HL-60 (cell line): ENCODE results near the gene TSHZ2.

Experiments
- DNase-seq, 2 experiments: peaks; one replicate each; pipeline ENCODE4 v3.0.0-alpha.2; 2010 to 2020; ENCODE audit warnings: low read depth in 1 of 2, low spot score in 1 of 2
- H3K27ac ChIP-seq: fragments of 250-450 bp; sonication (Bioruptor Pico); replicated peaks from 2 replicates; pipeline ENCODE4 v1.5.1; 2020; ENCODE audit warnings: mild to moderate bottlenecking, moderate library complexity
- H3K27me3 ChIP-seq: fragments of 250-450 bp; sonication (Bioruptor Pico); 2 replicates; pipeline ENCODE4 v1.5.1; 2021; ENCODE audit warnings: mild to moderate bottlenecking, moderate library complexity; ENCODE audit not compliant: insufficient read depth, poor library complexity, severe bottlenecking
- H3K4me3 ChIP-seq: replicated peaks from 2 replicates; pipeline ENCODE4 v1.5.1; 2011; ENCODE audit warnings: mild to moderate bottlenecking, control low read depth, low read length; ENCODE audit not compliant: insufficient read depth
- GABPA ChIP-seq: IDR thresholded peaks from 2 replicates; pipeline ENCODE4 v1.6.1; 2012; ENCODE audit warnings: low read depth
- POLR2AphosphoS5 ChIP-seq: IDR thresholded peaks from 2 replicates; pipeline ENCODE4 v1.6.1; 2012; ENCODE audit warnings: low read depth
- SPI1 ChIP-seq: IDR thresholded peaks from 2 replicates; pipeline ENCODE4 v1.6.1; 2012; ENCODE audit warnings: low read depth, mild to moderate bottlenecking, borderline replicate concordance
- TF ChIP-seq, protein P1 (sequence below): IDR thresholded peaks from one replicate; pipeline ENCODE4 v1.5.1; 2011; ENCODE audit warnings: low read length, control low read depth, inconsistent platforms; ENCODE audit not compliant: insufficient read depth
- TF ChIP-seq, protein P2 (sequence below): IDR thresholded peaks from 2 replicates; pipeline ENCODE4 v1.6.1; 2012; ENCODE audit warnings: low read depth; ENCODE audit not compliant: insufficient replicate concordance

Gene TSHZ2

GRCh38 chr20:53329781-53330180 is 357.6 kb downstream of the TSHZ2 start:
- no peak overlapping the region for H3K4me3 ChIP-seq
- no peak for TF ChIP-seq SPI1
- TF ChIP-seq POLR2AphosphoS5: no peak
- TF ChIP-seq, protein P1, sequence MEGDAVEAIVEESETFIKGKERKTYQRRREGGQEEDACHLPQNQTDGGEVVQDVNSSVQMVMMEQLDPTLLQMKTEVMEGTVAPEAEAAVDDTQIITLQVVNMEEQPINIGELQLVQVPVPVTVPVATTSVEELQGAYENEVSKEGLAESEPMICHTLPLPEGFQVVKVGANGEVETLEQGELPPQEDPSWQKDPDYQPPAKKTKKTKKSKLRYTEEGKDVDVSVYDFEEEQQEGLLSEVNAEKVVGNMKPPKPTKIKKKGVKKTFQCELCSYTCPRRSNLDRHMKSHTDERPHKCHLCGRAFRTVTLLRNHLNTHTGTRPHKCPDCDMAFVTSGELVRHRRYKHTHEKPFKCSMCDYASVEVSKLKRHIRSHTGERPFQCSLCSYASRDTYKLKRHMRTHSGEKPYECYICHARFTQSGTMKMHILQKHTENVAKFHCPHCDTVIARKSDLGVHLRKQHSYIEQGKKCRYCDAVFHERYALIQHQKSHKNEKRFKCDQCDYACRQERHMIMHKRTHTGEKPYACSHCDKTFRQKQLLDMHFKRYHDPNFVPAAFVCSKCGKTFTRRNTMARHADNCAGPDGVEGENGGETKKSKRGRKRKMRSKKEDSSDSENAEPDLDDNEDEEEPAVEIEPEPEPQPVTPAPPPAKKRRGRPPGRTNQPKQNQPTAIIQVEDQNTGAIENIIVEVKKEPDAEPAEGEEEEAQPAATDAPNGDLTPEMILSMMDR: no peak
- TF ChIP-seq, protein P2, sequence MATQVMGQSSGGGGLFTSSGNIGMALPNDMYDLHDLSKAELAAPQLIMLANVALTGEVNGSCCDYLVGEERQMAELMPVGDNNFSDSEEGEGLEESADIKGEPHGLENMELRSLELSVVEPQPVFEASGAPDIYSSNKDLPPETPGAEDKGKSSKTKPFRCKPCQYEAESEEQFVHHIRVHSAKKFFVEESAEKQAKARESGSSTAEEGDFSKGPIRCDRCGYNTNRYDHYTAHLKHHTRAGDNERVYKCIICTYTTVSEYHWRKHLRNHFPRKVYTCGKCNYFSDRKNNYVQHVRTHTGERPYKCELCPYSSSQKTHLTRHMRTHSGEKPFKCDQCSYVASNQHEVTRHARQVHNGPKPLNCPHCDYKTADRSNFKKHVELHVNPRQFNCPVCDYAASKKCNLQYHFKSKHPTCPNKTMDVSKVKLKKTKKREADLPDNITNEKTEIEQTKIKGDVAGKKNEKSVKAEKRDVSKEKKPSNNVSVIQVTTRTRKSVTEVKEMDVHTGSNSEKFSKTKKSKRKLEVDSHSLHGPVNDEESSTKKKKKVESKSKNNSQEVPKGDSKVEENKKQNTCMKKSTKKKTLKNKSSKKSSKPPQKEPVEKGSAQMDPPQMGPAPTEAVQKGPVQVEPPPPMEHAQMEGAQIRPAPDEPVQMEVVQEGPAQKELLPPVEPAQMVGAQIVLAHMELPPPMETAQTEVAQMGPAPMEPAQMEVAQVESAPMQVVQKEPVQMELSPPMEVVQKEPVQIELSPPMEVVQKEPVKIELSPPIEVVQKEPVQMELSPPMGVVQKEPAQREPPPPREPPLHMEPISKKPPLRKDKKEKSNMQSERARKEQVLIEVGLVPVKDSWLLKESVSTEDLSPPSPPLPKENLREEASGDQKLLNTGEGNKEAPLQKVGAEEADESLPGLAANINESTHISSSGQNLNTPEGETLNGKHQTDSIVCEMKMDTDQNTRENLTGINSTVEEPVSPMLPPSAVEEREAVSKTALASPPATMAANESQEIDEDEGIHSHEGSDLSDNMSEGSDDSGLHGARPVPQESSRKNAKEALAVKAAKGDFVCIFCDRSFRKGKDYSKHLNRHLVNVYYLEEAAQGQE: no peak
- no peak for TF ChIP-seq GABPA
- H3K27me3 ChIP-seq: no peaks in the 10 kb centered on the region

DNA sequence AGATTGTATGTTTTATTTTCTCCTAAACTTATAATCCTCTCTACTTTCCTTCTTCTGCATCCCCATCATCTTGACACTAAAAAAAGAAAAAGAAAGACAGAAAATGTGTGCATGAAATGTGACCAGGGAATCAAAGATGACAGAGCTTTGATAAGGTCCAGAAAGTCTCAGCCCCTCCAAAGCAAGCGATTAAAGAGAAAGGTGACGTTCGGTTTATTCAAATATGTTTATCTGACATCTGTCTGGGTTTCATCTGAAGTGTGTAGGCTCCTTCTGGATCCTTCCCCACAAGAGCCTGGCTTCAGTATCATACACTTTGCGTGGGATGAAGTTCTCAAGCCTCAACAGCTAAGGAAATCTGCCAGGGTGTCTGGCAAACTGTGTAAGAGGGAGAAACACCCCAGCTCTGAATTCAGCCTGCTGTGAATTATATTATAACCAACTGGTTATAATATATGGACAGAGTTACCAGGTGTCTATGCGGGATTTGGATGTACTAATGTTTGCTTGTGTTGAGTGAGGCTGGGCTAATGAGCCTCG is 358.5 kb downstream of the TSHZ2 start:
- Histone ChIP-seq H3K4me3 (no peak overlapping the region), H3K27me3 (no peaks in the 10 kb centered on the region), H3K27ac (no peak overlapping the region)
- no peak for TF ChIP-seq GABPA
- TF ChIP-seq, protein P1: no peak
- TF ChIP-seq, protein P2: no peak
- TF ChIP-seq POLR2AphosphoS5: no peak
- no peak for TF ChIP-seq SPI1
- DNase-seq: no peak

More at GRCh38 chr20:53329781-53330180, 357.6 kb downstream of the TSHZ2 start:
- DNase-seq: no peak
- no peak overlapping the region for H3K27ac ChIP-seq

- no peaks in the 10 kb centered on the region for H3K27me3 ChIP-seq
- no peak for DNase-seq
- no peak overlapping the region for H3K4me3 ChIP-seq
- TF ChIP-seq, protein P2: no peak
- no peak overlapping the region for H3K27ac ChIP-seq
These were observed 359.2 kb downstream of the TSHZ2 start for GRCh38 chr20:53331151-53331973.
